ENCODE data around the gene KBTBD12.

Gene KBTBD12

GRCh38 chr3:128011140-128011539, 96.1 kb downstream of the KBTBD12 start:
- DNase-seq (ENCODE audit: low spot score), result no peak
- Mint-ChIP-seq H3K27me3 (ENCODE audit: low read depth) (peaks cover 2% of the 10 kb centered on the region), H3K36me3 (ENCODE audit: low read depth) (no peaks in the 10 kb centered on the region), H3K4me1 (ENCODE audit: low read depth) (peaks cover 3% of the 10 kb centered on the region), H3K27ac (no peak overlapping the region), H3K4me3 (no peak overlapping the region), H3K9me3 (no peaks in the 10 kb centered on the region)

DNA sequence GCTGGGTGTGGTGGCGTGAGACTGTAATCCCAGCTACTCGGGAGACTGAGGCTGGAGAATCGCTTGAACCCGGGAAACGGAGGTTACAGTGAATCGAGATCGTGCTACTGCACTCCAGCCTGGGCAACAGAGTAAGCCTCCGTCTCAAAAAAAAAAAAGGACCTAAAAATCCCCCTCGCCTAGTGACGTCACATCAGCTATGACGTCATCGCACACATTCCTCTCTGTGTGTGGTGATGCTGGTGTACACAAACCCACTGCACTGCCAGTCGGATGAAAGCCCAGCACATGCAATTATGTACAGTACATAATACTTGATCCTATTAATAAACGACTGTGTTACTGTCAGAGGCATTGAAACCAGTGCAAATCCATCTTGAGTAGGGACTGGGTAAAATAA, 97.0 kb downstream of the KBTBD12 start:
- H3K4me3 Mint-ChIP-seq, result no peak overlapping the region

GRCh38 chr3:128014548-128014947, 99.5 kb downstream of the KBTBD12 start:
- no peak for DNase-seq (ENCODE audit: low spot score)
- Mint-ChIP-seq H3K4me1 (ENCODE audit: low read depth) (peaks cover 3% of the 10 kb centered on the region), H3K4me3 (no peak overlapping the region), H3K27ac (no peak overlapping the region), H3K36me3 (ENCODE audit: low read depth) (no peaks in the 10 kb centered on the region), H3K9me3 (peaks cover 4% of the 10 kb centered on the region), H3K27me3 (ENCODE audit: low read depth) (peaks cover 7% of the 10 kb centered on the region)

More for the DNA sequence above, 97.0 kb downstream of the KBTBD12 start:
- Mint-ChIP-seq H3K9me3 (peaks cover 4% of the 10 kb centered on the region), H3K27me3 (ENCODE audit: low read depth) (peaks cover 5% of the 10 kb centered on the region), H3K4me1 (ENCODE audit: low read depth) (peaks cover 3% of the 10 kb centered on the region), H3K36me3 (ENCODE audit: low read depth) (no peaks in the 10 kb centered on the region), H3K27ac (no peak overlapping the region)
- no peak for DNase-seq (ENCODE audit: low spot score)

- peaks cover under 1% of the 10 kb centered on the region for H3K4me1 Mint-ChIP-seq (ENCODE audit: low read depth)
- DNase-seq (ENCODE audit: low spot score), result no peak
Measured at GRCh38 chr3:128016502-128016901, 101.5 kb downstream of the KBTBD12 start.

DNA sequence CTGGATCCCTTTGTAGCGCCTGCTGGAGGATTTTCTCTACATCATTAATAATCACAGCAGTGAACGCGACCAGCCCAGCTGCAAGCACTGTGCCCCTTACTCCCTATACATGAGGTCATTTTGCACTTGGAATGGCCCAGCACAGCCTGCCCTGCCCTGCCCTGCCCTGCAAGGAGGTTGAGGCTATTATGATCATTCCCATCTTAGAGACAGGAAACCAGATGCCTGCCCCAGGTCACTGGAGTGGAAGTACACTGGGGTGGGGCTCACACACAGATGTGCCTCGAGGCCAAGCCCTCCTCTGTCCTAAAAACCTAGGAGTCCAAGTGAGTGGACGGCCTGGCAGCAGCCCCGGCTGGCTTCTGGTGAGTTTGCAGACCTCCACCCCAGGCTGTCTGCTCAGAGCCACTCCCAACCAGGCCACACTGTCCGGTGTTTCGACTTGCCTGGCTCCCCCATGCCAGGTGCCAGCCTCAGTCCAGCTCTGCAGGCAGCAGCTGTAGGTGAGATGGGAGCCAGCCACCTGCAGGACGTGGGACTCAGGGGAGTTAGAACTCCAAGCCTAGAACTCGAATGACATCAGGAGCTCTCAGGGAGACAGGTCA, 106.8 kb downstream of the KBTBD12 start:
- no peak overlapping the region for H3K4me3 Mint-ChIP-seq
- no peak for DNase-seq (ENCODE audit: low spot score)

More at GRCh38 chr3:128016502-128016901, 101.5 kb downstream of the KBTBD12 start:
- H3K36me3 Mint-ChIP-seq (ENCODE audit: low read depth), result no peaks in the 10 kb centered on the region
- H3K4me3 Mint-ChIP-seq, result no peak overlapping the region
- peaks cover 4% of the 10 kb centered on the region for H3K9me3 Mint-ChIP-seq
- H3K27ac Mint-ChIP-seq, result no peak overlapping the region
- H3K27me3 Mint-ChIP-seq (ENCODE audit: low read depth), result peaks cover 7% of the 10 kb centered on the region

DNA sequence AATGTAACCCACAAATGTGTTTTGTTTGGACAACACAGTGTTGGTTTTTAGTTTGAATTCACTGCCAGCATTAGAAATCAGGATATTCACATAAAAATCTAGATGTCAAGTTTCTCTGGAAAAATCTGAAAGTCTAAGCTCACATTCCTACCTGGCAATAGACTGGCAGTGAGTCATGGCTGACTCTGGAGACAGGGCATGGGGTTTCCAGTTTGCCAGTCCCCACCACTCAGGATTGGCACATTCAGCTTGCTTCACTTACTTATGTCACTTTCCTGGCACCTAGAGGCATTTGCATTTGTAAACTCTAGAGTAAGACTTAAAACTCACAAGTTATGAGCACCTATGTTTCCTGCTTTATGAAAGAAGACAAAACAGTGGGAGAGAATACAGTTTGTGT, 118.1 kb downstream of the KBTBD12 start:
- Mint-ChIP-seq H3K36me3 (ENCODE audit: low read depth) (no peaks in the 10 kb centered on the region), H3K27me3 (ENCODE audit: low read depth) (peaks cover 14% of the 10 kb centered on the region), H3K27ac (no peak overlapping the region), H3K4me3 (no peak overlapping the region), H3K4me1 (ENCODE audit: low read depth) (no peaks in the 10 kb centered on the region), H3K9me3 (no peaks in the 10 kb centered on the region)
- DNase-seq (ENCODE audit: low spot score), result no peak

More for the DNA sequence above, 106.8 kb downstream of the KBTBD12 start:
- H3K4me1 Mint-ChIP-seq (ENCODE audit: low read depth), result no peaks in the 10 kb centered on the region
- no peaks in the 10 kb centered on the region for H3K9me3 Mint-ChIP-seq
- no peaks in the 10 kb centered on the region for H3K36me3 Mint-ChIP-seq (ENCODE audit: low read depth)
- H3K27me3 Mint-ChIP-seq (ENCODE audit: low read depth), result peaks cover 11% of the 10 kb centered on the region
- no peak overlapping the region for H3K27ac Mint-ChIP-seq

GRCh38 chr3:128036119-128036518, 121.1 kb downstream of the KBTBD12 start:
- H3K27me3 Mint-ChIP-seq (ENCODE audit: low read depth), result peaks cover 20% of the 10 kb centered on the region
- no peaks in the 10 kb centered on the region for H3K4me1 Mint-ChIP-seq (ENCODE audit: low read depth)
- no peak overlapping the region for H3K27ac Mint-ChIP-seq
- no peak for DNase-seq (ENCODE audit: low spot score)
- H3K4me3 Mint-ChIP-seq, result no peak overlapping the region
- H3K36me3 Mint-ChIP-seq (ENCODE audit: low read depth), result no peaks in the 10 kb centered on the region
- no peaks in the 10 kb centered on the region for H3K9me3 Mint-ChIP-seq

Measured in T-helper 2 cell treated with Interferon-gamma antibody and Interleukin-4, amounts not matched to agents 5 μg/mL and 100 μg/mL, for 36 hours (primary cell).